ENCODE measurements around the gene ATG4B.

ATG4B gene

GRCh38 chr2:241633561-241633960 is 3.9 kb upstream of the ATG4B start:
- Histone ChIP-seq H3K27ac (ENCODE audit: low read length) (no peak overlapping the region), H3K9ac (ENCODE audit: low read length) (no peak overlapping the region), H3K4me3 (ENCODE audit: low read length) (no peak overlapping the region), H3K27me3 (ENCODE audit: control insufficient read depth, insufficient read depth, low read length) (no peaks in the 10 kb centered on the region), H3K4me1 (ENCODE audit: control insufficient read depth, low read depth, low read length) (peaks cover 5% of the 10 kb centered on the region), H3K36me3 (ENCODE audit: control insufficient read depth, low read depth, low read length) (peaks cover 35% of the 10 kb centered on the region), H3K9me3 (ENCODE audit: control insufficient read depth, low read depth, low read length) (no peaks in the 10 kb centered on the region)

- no peaks in the 10 kb centered on the region for H3K9me3 ChIP-seq (ENCODE audit: control insufficient read depth, low read depth, low read length)
- H3K27ac ChIP-seq (ENCODE audit: low read length) = no peak overlapping the region
- peaks cover 33% of the 10 kb centered on the region for H3K36me3 ChIP-seq (ENCODE audit: control insufficient read depth, low read depth, low read length)
- peaks cover 6% of the 10 kb centered on the region for H3K4me1 ChIP-seq (ENCODE audit: control insufficient read depth, low read depth, low read length)
- H3K4me3 ChIP-seq (ENCODE audit: low read length) = peak overlapping the region; percentile 65
- H3K27me3 ChIP-seq (ENCODE audit: control insufficient read depth, insufficient read depth, low read length) = no peaks in the 10 kb centered on the region
- peak overlapping the region; percentile 50 for H3K9ac ChIP-seq (ENCODE audit: low read length)
These were observed 1.7 kb upstream of the ATG4B start for GRCh38 chr2:241635756-241636155.

GRCh38 chr2:241636182-241637017 is 1.1 kb upstream of the ATG4B start:
- peaks cover 6% of the 10 kb centered on the region for H3K4me1 ChIP-seq (ENCODE audit: control insufficient read depth, low read depth, low read length)

GRCh38 chr2:241637795-241638660 is 535 bp downstream of the ATG4B start:
- peaks cover 8% of the 10 kb centered on the region for H3K4me1 ChIP-seq (ENCODE audit: control insufficient read depth, low read depth, low read length)
- no peak overlapping the region for H3K27ac ChIP-seq (ENCODE audit: low read length)
- peaks cover 11% of the 10 kb centered on the region for H3K36me3 ChIP-seq (ENCODE audit: control insufficient read depth, low read depth, low read length)
- H3K9me3 ChIP-seq (ENCODE audit: control insufficient read depth, low read depth, low read length) = no peaks in the 10 kb centered on the region
- peak overlapping the region; percentile 85 for H3K9ac ChIP-seq (ENCODE audit: low read length)
- peak overlapping the region; percentile 96 for H3K4me3 ChIP-seq (ENCODE audit: low read length)
- H3K27me3 ChIP-seq (ENCODE audit: control insufficient read depth, insufficient read depth, low read length) = no peaks in the 10 kb centered on the region

More at GRCh38 chr2:241636182-241637017, 1.1 kb upstream of the ATG4B start:
- H3K27me3 ChIP-seq (ENCODE audit: control insufficient read depth, insufficient read depth, low read length) = no peaks in the 10 kb centered on the region
- H3K9me3 ChIP-seq (ENCODE audit: control insufficient read depth, low read depth, low read length) = no peaks in the 10 kb centered on the region
- peak overlapping the region; percentile 65 for H3K4me3 ChIP-seq (ENCODE audit: low read length)
- H3K27ac ChIP-seq (ENCODE audit: low read length) = no peak overlapping the region
- H3K36me3 ChIP-seq (ENCODE audit: control insufficient read depth, low read depth, low read length) = peaks cover 28% of the 10 kb centered on the region
- peak overlapping the region; percentile 50 for H3K9ac ChIP-seq (ENCODE audit: low read length)

- Histone ChIP-seq H3K27me3 (ENCODE audit: control insufficient read depth, insufficient read depth, low read length) (no peaks in the 10 kb centered on the region), H3K9ac (ENCODE audit: low read length) (no peak overlapping the region), H3K4me1 (ENCODE audit: control insufficient read depth, low read depth, low read length) (peaks cover 8% of the 10 kb centered on the region), H3K36me3 (ENCODE audit: control insufficient read depth, low read depth, low read length) (peaks cover 4% of the 10 kb centered on the region), H3K9me3 (ENCODE audit: control insufficient read depth, low read depth, low read length) (no peaks in the 10 kb centered on the region), H3K4me3 (ENCODE audit: low read length) (peak overlapping the region; percentile 96), H3K27ac (ENCODE audit: low read length) (no peak overlapping the region)
These were observed 1.4 kb downstream of the ATG4B start for GRCh38 chr2:241638940-241639339.

GRCh38 chr2:241639385-241639784 is 1.9 kb downstream of the ATG4B start:
- H3K9me3 ChIP-seq (ENCODE audit: control insufficient read depth, low read depth, low read length) = no peaks in the 10 kb centered on the region
- no peak overlapping the region for H3K9ac ChIP-seq (ENCODE audit: low read length)
- H3K4me3 ChIP-seq (ENCODE audit: low read length) = no peak overlapping the region
- no peaks in the 10 kb centered on the region for H3K27me3 ChIP-seq (ENCODE audit: control insufficient read depth, insufficient read depth, low read length)
- peaks cover 8% of the 10 kb centered on the region for H3K4me1 ChIP-seq (ENCODE audit: control insufficient read depth, low read depth, low read length)
- H3K27ac ChIP-seq (ENCODE audit: low read length) = no peak overlapping the region
- H3K36me3 ChIP-seq (ENCODE audit: control insufficient read depth, low read depth, low read length) = peaks cover 4% of the 10 kb centered on the region

- no peaks in the 10 kb centered on the region for H3K27me3 ChIP-seq (ENCODE audit: control insufficient read depth, insufficient read depth, low read length)
- H3K27ac ChIP-seq (ENCODE audit: low read length) = no peak overlapping the region
- H3K36me3 ChIP-seq (ENCODE audit: control insufficient read depth, low read depth, low read length) = peaks cover 4% of the 10 kb centered on the region
- H3K9me3 ChIP-seq (ENCODE audit: control insufficient read depth, low read depth, low read length) = no peaks in the 10 kb centered on the region
- H3K4me3 ChIP-seq (ENCODE audit: low read length) = no peak overlapping the region
- no peak overlapping the region for H3K9ac ChIP-seq (ENCODE audit: low read length)
- H3K4me1 ChIP-seq (ENCODE audit: control insufficient read depth, low read depth, low read length) = peaks cover 8% of the 10 kb centered on the region
These were observed 2.8 kb downstream of the ATG4B start for GRCh38 chr2:241640165-241640795.

- Histone ChIP-seq H3K27me3 (ENCODE audit: control insufficient read depth, insufficient read depth, low read length) (no peaks in the 10 kb centered on the region), H3K9me3 (ENCODE audit: control insufficient read depth, low read depth, low read length) (no peaks in the 10 kb centered on the region), H3K4me3 (ENCODE audit: low read length) (no peak overlapping the region), H3K36me3 (ENCODE audit: control insufficient read depth, low read depth, low read length) (peaks cover 4% of the 10 kb centered on the region), H3K27ac (ENCODE audit: low read length) (no peak overlapping the region), H3K9ac (ENCODE audit: low read length) (no peak overlapping the region), H3K4me1 (ENCODE audit: control insufficient read depth, low read depth, low read length) (peaks cover 6% of the 10 kb centered on the region)
These were observed 4.1 kb downstream of the ATG4B start for GRCh38 chr2:241641631-241642030.

- peaks cover 2% of the 10 kb centered on the region for H3K4me1 ChIP-seq (ENCODE audit: control insufficient read depth, low read depth, low read length)
- no peaks in the 10 kb centered on the region for H3K27me3 ChIP-seq (ENCODE audit: control insufficient read depth, insufficient read depth, low read length)
- H3K4me3 ChIP-seq (ENCODE audit: low read length) = no peak overlapping the region
- H3K36me3 ChIP-seq (ENCODE audit: control insufficient read depth, low read depth, low read length) = no peaks in the 10 kb centered on the region
- H3K9ac ChIP-seq (ENCODE audit: low read length) = no peak overlapping the region
- no peak overlapping the region for H3K27ac ChIP-seq (ENCODE audit: low read length)
- no peaks in the 10 kb centered on the region for H3K9me3 ChIP-seq (ENCODE audit: control insufficient read depth, low read depth, low read length)
These were observed 7.8 kb downstream of the ATG4B start for GRCh38 chr2:241645056-241645914.

- H3K4me1 ChIP-seq (ENCODE audit: control insufficient read depth, low read depth, low read length) = peaks cover 2% of the 10 kb centered on the region
- no peak overlapping the region for H3K9ac ChIP-seq (ENCODE audit: low read length)
- H3K27me3 ChIP-seq (ENCODE audit: control insufficient read depth, insufficient read depth, low read length) = no peaks in the 10 kb centered on the region
- no peaks in the 10 kb centered on the region for H3K9me3 ChIP-seq (ENCODE audit: control insufficient read depth, low read depth, low read length)
- H3K36me3 ChIP-seq (ENCODE audit: control insufficient read depth, low read depth, low read length) = peaks cover under 1% of the 10 kb centered on the region
- no peak overlapping the region for H3K4me3 ChIP-seq (ENCODE audit: low read length)
- no peak overlapping the region for H3K27ac ChIP-seq (ENCODE audit: low read length)
These were observed 8.6 kb downstream of the ATG4B start for GRCh38 chr2:241645915-241646645.
